Measurements from ENCODE around the gene SORCS1. TPM values are rescaled to one million over a fixed set of nuclear protein-coding genes. Genes with fewer than 3 reads are reported as not detected.

The SORCS1 gene
- total and polyA plus RNA-seq, 2 of the 8 experiments (the other 6 are each of a cell fraction or from before 2014, with no cell fraction given): 4.1 to 4.6 TPM

- TF ChIP-seq, protein P1, sequence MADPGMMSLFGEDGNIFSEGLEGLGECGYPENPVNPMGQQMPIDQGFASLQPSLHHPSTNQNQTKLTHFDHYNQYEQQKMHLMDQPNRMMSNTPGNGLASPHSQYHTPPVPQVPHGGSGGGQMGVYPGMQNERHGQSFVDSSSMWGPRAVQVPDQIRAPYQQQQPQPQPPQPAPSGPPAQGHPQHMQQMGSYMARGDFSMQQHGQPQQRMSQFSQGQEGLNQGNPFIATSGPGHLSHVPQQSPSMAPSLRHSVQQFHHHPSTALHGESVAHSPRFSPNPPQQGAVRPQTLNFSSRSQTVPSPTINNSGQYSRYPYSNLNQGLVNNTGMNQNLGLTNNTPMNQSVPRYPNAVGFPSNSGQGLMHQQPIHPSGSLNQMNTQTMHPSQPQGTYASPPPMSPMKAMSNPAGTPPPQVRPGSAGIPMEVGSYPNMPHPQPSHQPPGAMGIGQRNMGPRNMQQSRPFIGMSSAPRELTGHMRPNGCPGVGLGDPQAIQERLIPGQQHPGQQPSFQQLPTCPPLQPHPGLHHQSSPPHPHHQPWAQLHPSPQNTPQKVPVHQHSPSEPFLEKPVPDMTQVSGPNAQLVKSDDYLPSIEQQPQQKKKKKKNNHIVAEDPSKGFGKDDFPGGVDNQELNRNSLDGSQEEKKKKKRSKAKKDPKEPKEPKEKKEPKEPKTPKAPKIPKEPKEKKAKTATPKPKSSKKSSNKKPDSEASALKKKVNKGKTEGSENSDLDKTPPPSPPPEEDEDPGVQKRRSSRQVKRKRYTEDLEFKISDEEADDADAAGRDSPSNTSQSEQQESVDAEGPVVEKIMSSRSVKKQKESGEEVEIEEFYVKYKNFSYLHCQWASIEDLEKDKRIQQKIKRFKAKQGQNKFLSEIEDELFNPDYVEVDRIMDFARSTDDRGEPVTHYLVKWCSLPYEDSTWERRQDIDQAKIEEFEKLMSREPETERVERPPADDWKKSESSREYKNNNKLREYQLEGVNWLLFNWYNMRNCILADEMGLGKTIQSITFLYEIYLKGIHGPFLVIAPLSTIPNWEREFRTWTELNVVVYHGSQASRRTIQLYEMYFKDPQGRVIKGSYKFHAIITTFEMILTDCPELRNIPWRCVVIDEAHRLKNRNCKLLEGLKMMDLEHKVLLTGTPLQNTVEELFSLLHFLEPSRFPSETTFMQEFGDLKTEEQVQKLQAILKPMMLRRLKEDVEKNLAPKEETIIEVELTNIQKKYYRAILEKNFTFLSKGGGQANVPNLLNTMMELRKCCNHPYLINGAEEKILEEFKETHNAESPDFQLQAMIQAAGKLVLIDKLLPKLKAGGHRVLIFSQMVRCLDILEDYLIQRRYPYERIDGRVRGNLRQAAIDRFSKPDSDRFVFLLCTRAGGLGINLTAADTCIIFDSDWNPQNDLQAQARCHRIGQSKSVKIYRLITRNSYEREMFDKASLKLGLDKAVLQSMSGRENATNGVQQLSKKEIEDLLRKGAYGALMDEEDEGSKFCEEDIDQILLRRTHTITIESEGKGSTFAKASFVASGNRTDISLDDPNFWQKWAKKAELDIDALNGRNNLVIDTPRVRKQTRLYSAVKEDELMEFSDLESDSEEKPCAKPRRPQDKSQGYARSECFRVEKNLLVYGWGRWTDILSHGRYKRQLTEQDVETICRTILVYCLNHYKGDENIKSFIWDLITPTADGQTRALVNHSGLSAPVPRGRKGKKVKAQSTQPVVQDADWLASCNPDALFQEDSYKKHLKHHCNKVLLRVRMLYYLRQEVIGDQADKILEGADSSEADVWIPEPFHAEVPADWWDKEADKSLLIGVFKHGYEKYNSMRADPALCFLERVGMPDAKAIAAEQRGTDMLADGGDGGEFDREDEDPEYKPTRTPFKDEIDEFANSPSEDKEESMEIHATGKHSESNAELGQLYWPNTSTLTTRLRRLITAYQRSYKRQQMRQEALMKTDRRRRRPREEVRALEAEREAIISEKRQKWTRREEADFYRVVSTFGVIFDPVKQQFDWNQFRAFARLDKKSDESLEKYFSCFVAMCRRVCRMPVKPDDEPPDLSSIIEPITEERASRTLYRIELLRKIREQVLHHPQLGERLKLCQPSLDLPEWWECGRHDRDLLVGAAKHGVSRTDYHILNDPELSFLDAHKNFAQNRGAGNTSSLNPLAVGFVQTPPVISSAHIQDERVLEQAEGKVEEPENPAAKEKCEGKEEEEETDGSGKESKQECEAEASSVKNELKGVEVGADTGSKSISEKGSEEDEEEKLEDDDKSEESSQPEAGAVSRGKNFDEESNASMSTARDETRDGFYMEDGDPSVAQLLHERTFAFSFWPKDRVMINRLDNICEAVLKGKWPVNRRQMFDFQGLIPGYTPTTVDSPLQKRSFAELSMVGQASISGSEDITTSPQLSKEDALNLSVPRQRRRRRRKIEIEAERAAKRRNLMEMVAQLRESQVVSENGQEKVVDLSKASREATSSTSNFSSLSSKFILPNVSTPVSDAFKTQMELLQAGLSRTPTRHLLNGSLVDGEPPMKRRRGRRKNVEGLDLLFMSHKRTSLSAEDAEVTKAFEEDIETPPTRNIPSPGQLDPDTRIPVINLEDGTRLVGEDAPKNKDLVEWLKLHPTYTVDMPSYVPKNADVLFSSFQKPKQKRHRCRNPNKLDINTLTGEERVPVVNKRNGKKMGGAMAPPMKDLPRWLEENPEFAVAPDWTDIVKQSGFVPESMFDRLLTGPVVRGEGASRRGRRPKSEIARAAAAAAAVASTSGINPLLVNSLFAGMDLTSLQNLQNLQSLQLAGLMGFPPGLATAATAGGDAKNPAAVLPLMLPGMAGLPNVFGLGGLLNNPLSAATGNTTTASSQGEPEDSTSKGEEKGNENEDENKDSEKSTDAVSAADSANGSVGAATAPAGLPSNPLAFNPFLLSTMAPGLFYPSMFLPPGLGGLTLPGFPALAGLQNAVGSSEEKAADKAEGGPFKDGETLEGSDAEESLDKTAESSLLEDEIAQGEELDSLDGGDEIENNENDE (IDR thresholded peaks at IDR 0.05; ENCODE audit: insufficient replicate concordance, low read length): no peak
- TF ChIP-seq RAD21 (IDR thresholded peaks at IDR 0.05 in 1 of 2, conservative IDR thresholded peaks at IDR 0.05 in 1 of 2; ENCODE audit: low read depth in 2 of 2, low read length in 2 of 2) (no peak), USF2 (IDR thresholded peaks at IDR 0.05; ENCODE audit: low read length) (no peak), TEAD4 (IDR thresholded peaks at IDR 0.05; ENCODE audit: low read depth, low read length) (no peak), RBBP5 (IDR thresholded peaks at IDR 0.05; ENCODE audit: borderline replicate concordance, low read depth, low read length) (no peak), YY1 (IDR thresholded peaks at IDR 0.05; ENCODE audit: low read depth, low read length) (no peak), POLR2A (IDR thresholded peaks at IDR 0.05; ENCODE audit: control extremely low read depth in 1 of 2, low read depth in 2 of 2, low read length in 2 of 2) (no peak), RNF2 (IDR thresholded peaks at IDR 0.05; ENCODE audit: borderline replicate concordance, low read depth, low read length, missing control alignments, poor library complexity, severe bottlenecking) (no peak), CBX5 (IDR thresholded peaks at IDR 0.05; ENCODE audit: low read depth, low read length) (no peak), MAFK (IDR thresholded peaks at IDR 0.05; ENCODE audit: low read depth, low read length) (no peak)
Measured at GRCh38 chr10:107159871-107160270, 4.6 kb downstream of the SORCS1 start (continued).
